ENCODE results near the gene SCG5.

The SCG5 gene

DNA sequence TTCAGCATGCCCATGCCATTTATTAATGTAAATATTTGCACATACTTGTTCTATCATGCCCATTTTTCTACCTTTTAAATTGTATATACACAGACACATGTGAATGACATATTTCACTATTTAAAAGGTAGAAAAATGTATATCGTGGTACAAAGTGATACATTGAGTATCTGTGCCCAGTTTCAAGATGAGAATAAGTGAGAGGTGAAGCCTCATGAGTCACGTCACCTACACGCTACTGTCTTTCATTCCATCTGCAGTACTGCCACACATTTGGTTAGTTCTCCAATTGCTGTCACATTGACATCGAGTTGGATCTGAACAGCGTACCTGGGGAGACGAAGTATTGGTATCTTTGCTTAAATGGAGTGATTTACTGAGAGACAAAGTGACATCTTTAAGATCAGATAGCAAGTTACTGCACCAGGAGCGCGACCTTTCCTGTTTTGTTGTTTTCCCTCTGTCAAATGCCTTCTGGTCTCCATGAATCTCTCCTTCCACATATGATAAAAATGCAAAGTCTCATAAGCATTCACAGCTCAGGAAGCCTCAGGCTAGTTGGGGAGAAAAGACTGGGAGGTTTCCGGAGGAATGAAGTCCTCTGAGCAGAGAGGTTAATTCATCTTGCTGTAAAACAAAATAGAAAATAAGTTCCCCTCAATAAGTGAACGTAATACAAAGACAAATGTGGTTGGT is 88.3 kb downstream of the SCG5 start:
- DNase-seq = no peak

DNA sequence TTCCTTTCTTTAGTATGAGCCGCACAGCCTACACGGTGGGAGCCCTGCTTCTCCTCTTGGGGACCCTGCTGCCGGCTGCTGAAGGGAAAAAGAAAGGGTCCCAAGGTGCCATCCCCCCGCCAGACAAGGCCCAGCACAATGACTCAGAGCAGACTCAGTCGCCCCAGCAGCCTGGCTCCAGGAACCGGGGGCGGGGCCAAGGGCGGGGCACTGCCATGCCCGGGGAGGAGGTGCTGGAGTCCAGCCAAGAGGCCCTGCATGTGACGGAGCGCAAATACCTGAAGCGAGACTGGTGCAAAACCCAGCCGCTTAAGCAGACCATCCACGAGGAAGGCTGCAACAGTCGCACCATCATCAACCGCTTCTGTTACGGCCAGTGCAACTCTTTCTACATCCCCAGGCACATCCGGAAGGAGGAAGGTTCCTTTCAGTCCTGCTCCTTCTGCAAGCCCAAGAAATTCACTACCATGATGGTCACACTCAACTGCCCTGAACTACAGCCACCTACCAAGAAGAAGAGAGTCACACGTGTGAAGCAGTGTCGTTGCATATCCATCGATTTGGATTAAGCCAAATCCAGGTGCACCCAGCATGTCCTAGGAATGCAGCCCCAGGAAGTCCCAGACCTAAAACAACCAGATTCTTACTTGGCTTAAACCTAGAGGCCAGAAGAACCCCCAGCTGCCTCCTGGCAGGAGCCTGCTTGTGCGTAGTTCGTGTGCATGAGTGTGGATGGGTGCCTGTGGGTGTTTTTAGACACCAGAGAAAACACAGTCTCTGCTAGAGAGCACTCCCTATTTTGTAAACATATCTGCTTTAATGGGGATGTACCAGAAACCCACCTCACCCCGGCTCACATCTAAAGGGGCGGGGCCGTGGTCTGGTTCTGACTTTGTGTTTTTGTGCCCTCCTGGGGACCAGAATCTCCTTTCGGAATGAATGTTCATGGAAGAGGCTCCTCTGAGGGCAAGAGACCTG is 89.5 kb downstream of the SCG5 start:
- no peak for DNase-seq

DNA sequence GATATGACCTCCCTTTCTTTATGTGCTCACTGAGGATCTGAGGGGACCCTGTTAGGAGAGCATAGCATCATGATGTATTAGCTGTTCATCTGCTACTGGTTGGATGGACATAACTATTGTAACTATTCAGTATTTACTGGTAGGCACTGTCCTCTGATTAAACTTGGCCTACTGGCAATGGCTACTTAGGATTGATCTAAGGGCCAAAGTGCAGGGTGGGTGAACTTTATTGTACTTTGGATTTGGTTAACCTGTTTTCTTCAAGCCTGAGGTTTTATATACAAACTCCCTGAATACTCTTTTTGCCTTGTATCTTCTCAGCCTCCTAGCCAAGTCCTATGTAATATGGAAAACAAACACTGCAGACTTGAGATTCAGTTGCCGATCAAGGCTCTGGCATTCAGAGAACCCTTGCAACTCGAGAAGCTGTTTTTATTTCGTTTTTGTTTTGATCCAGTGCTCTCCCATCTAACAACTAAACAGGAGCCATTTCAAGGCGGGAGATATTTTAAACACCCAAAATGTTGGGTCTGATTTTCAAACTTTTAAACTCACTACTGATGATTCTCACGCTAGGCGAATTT is 91.2 kb downstream of the SCG5 start:
- DNase-seq = no peak

GRCh38 chr15:32733281-32733680 is 91.8 kb downstream of the SCG5 start:
- no peak for DNase-seq

GRCh38 chr15:32735989-32736700 is 94.6 kb downstream of the SCG5 start:
- no peak for DNase-seq

GRCh38 chr15:32736701-32737061 is 95.2 kb downstream of the SCG5 start:
- no peak for DNase-seq

DNA sequence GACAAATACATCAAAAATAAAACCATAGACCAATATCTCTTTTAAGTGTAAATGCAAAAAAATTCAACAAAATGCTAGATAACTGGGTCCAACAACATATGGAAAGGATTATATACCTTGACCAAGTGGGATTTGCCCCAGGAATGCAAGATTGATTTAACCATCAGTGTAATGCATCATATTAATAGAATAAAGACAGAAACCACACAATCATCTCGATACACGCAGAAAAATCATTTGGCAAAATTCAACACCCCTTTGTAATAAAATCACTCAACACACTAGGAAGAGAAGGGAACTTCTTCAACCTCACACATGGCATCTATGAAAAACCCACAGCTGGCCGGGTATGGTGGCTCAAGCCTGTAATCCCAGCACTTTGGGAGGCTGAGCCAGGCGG is 95.8 kb downstream of the SCG5 start:
- no peak for DNase-seq

GRCh38 chr15:32738666-32739065 is 97.2 kb downstream of the SCG5 start:
- DNase-seq = no peak

DNA sequence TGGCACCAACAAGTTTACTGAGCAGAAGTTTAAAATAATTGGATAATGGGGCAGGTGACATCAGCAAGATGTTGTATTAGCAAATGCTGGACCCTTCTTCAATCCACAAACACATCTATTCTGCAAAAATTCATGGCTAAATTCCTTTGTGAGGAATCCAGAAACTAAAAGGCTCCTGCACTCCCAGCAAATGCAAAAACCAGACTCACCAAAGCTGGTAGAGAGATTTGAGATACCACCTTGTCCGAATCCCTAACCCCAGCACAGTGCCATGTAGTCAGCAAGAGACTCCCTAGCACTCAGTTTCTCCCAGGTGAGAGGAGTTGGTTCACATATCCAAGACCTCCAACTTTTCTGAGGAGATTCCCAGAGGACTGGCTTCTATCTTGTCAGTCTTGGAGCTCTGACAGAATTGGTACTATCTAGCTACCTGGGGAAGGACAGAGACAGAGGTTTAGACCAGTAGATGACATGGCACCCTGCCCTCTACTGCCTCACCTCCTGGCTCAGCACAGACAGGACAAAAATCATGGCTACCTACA is 98.1 kb downstream of the SCG5 start:
- no peak for DNase-seq

GRCh38 chr15:32743411-32744140 is 102.1 kb downstream of the SCG5 start:
- no peak for DNase-seq

- DNase-seq = no peak
These were observed 104.8 kb downstream of the SCG5 start for GRCh38 chr15:32746116-32746857.
